SU-DHL-6 (cell line): ENCODE results near the gene SUMO4.

ENCODE experiments used
- H2AFZ ChIP-seq: fragments of 200-600 bp; sonication (generic); 2 replicates; pipeline ENCODE4 v1.6.1; 2014; ENCODE audit warnings: low read depth, mild to moderate bottlenecking, moderate library complexity, mixed read lengths, antibody characterized with exemption, low read length; ENCODE audit not compliant: severe bottlenecking
- H3F3A ChIP-seq: fragments of 200-600 bp; shearing (Covaris generic); 2 replicates; pipeline ENCODE4 v1.6.0; 2016; ENCODE audit warnings: antibody characterized with exemption, mild to moderate bottlenecking; ENCODE audit not compliant: insufficient read depth
- H3K27ac ChIP-seq: fragments of 200-600 bp; sonication (generic); 2 replicates; pipeline ENCODE4 v1.5.1; 2016; ENCODE audit warnings: low read depth, mild to moderate bottlenecking, low read length, moderate library complexity, mixed read lengths
- H3K27me3 ChIP-seq: fragments of 200-600 bp; sonication (generic), shearing (Covaris generic); 2 replicates; pipeline ENCODE4 v1.6.0; 2014; ENCODE audit warnings: mild to moderate bottlenecking, low read length
- H3K36me3 ChIP-seq: fragments of 200-600 bp; sonication (generic); 2 replicates; pipeline ENCODE4 v1.6.1; 2014; ENCODE audit warnings: mild to moderate bottlenecking, low read length, mixed read lengths
- H3K4me2 ChIP-seq: fragments of 300-600, 200-600 bp; shearing (Covaris generic), sonication (generic); 2 replicates; pipeline ENCODE4 v1.6.0; 2014; ENCODE audit warnings: low read length, low read depth, mild to moderate bottlenecking; ENCODE audit not compliant: poor library complexity, severe bottlenecking
- H3K4me3 ChIP-seq: fragments of 200-600 bp; sonication (generic); 2 replicates; pipeline ENCODE4 v1.5.1; 2014; ENCODE audit warnings: antibody characterized with exemption, low read length, mild to moderate bottlenecking, mixed read lengths; ENCODE audit not compliant: insufficient read depth, poor library complexity, severe bottlenecking
- H3K79me2 ChIP-seq: fragments of 200-600 bp; sonication (generic); 2 replicates; pipeline ENCODE4 v1.6.1; 2014; ENCODE audit warnings: mild to moderate bottlenecking, low read length, moderate library complexity; ENCODE audit not compliant: insufficient read depth
- H3K9ac ChIP-seq: fragments of 200-600 bp; sonication (generic); 2 replicates; pipeline ENCODE4 v1.7.0; 2014; ENCODE audit warnings: mild to moderate bottlenecking, low read length
- H3K9me2 ChIP-seq: fragments of 200-600 bp; sonication (generic); replicated peaks from 2 replicates; pipeline ENCODE4 v1.6.1; 2014; ENCODE audit warnings: low read length; ENCODE audit not compliant: insufficient read depth
- H3K9me3 ChIP-seq: fragments of 200-600 bp; sonication (generic); 2 replicates; pipeline ENCODE4 v1.6.1; 2014; ENCODE audit warnings: low read length, mixed read lengths; ENCODE audit not compliant: insufficient read depth
- H4K20me1 ChIP-seq: fragments of 200-600 bp; sonication (generic); 2 replicates; pipeline ENCODE4 v1.6.1; 2014; ENCODE audit warnings: low read depth, mild to moderate bottlenecking, antibody characterized with exemption, low read length, moderate library complexity, mixed read lengths
- CTCF ChIP-seq: fragments of 200-600 bp; sonication (generic); IDR thresholded peaks from one replicate; pipeline ENCODE4 v1.5.1; 2017; ENCODE audit warnings: antibody characterized with exemption, mild to moderate bottlenecking, low read length, moderate library complexity; ENCODE audit not compliant: insufficient read depth, poor library complexity, severe bottlenecking
- EZH2phosphoT487 ChIP-seq: fragments of 200-600 bp; sonication (generic), shearing (Covaris generic); conservative IDR thresholded peaks from 2 replicates; pipeline ENCODE4 v1.6.1; 2018; ENCODE audit warnings: mild to moderate bottlenecking, antibody characterized with exemption, low read length, moderate library complexity, mixed read lengths

SUMO4 gene

GRCh38 chr6:149372062-149372461, 28.0 kb upstream of the SUMO4 start:
- no peak overlapping the region for H2AFZ ChIP-seq
- H3K27me3 ChIP-seq, result no peaks in the 10 kb centered on the region
- no peak overlapping the region for H3K27ac ChIP-seq
- peaks cover 35% of the 10 kb centered on the region for H3K79me2 ChIP-seq
- no peaks in the 10 kb centered on the region for H3K9me3 ChIP-seq
- peaks cover 5% of the 10 kb centered on the region; the same call in 1 of the 2 replicates for H3F3A ChIP-seq
- H3K4me3 ChIP-seq, result no peak overlapping the region
- no peaks in the 10 kb centered on the region; the same call in 1 of the 2 replicates for H4K20me1 ChIP-seq
- no peak overlapping the region for H3K9ac ChIP-seq
- H3K4me2 ChIP-seq, result no peak overlapping the region
- peaks cover 12% of the 10 kb centered on the region for H3K36me3 ChIP-seq
- no peak for TF ChIP-seq EZH2phosphoT487
- no peak for TF ChIP-seq CTCF
- H3K9me2 ChIP-seq, result no peaks in the 10 kb centered on the region

- Histone ChIP-seq H3K9ac (no peak overlapping the region), H3K4me3 (no peak overlapping the region), H4K20me1 (no peaks in the 10 kb centered on the region; the same call in 1 of the 2 replicates), H3K9me3 (no peaks in the 10 kb centered on the region), H3K9me2 (no peaks in the 10 kb centered on the region), H3K27ac (no peak overlapping the region), H3K27me3 (no peaks in the 10 kb centered on the region), H3K4me2 (no peak overlapping the region), H3K36me3 (peaks cover 21% of the 10 kb centered on the region), H3K79me2 (peaks cover 21% of the 10 kb centered on the region), H3F3A (peaks cover 5% of the 10 kb centered on the region; the same call in 1 of the 2 replicates), H2AFZ (no peak overlapping the region)
- TF ChIP-seq EZH2phosphoT487, result no peak
- TF ChIP-seq CTCF, result no peak
Observed at GRCh38 chr6:149373511-149373910, 26.6 kb upstream of the SUMO4 start.

- H3K36me3 ChIP-seq, result peaks cover 18% of the 10 kb centered on the region; the same call in 1 of the 2 replicates
- no peaks in the 10 kb centered on the region for H4K20me1 ChIP-seq
Observed at GRCh38 chr6:149379977-149380376, 20.1 kb upstream of the SUMO4 start.

More at GRCh38 chr6:149379977-149380376, 20.1 kb upstream of the SUMO4 start:
- Histone ChIP-seq H3K9me3 (no peaks in the 10 kb centered on the region), H3K9ac (no peak overlapping the region), H3K4me3 (no peak overlapping the region), H3K79me2 (no peaks in the 10 kb centered on the region), H3K27me3 (no peaks in the 10 kb centered on the region), H3K9me2 (no peaks in the 10 kb centered on the region), H3F3A (peaks cover 5% of the 10 kb centered on the region; the same call in 1 of the 2 replicates), H2AFZ (no peak overlapping the region), H3K4me2 (no peak overlapping the region), H3K27ac (no peak overlapping the region)
- TF ChIP-seq CTCF, result no peak
